HepG2 (cell line): ENCODE results near the gene FDXR. TPM values are rescaled to one million over a fixed set of nuclear protein-coding genes. Genes with fewer than 3 reads are reported as not detected.

Experiments
- FOXK1 ChIP-seq: sonication (generic); formaldehyde crosslinking; IDR thresholded peaks from 2 replicates; pipeline ENCODE4 v1.4.0; 2020; ENCODE audit warnings: low read depth, missing genetic modification reagents, borderline replicate concordance
- GLI4 ChIP-seq: sonication (generic); formaldehyde crosslinking; IDR thresholded peaks from 2 replicates; pipeline ENCODE4 v1.5.1; 2020; ENCODE audit warnings: missing genetic modification reagents, mild to moderate bottlenecking, moderate library complexity, borderline replicate concordance
- MAFG ChIP-seq: sonication (generic); formaldehyde crosslinking; IDR thresholded peaks from 2 replicates; pipeline ENCODE4 v1.5.1; 2020; ENCODE audit warnings: mild to moderate bottlenecking, missing genetic modification reagents
- PHF21A ChIP-seq: sonication (generic); formaldehyde crosslinking; IDR thresholded peaks from 2 replicates; pipeline ENCODE4 v1.5.0; 2020; ENCODE audit warnings: mild to moderate bottlenecking, missing genetic modification reagents
- RBM22 ChIP-seq: fragments of 200-400 bp; formaldehyde crosslinking; optimal IDR thresholded peaks from 2 replicates; pipeline ENCODE3; 2017; ENCODE audit warnings: mild to moderate bottlenecking, low read length, moderate library complexity
- SAFB2 ChIP-seq: sonication (generic); formaldehyde crosslinking; IDR thresholded peaks from 2 replicates; pipeline ENCODE4 v1.5.1; 2020; ENCODE audit warnings: missing genetic modification reagents, low read depth, mild to moderate bottlenecking, borderline replicate concordance
- ZFP41 ChIP-seq: sonication (generic); formaldehyde crosslinking; IDR thresholded peaks from 2 replicates; pipeline ENCODE4 v1.4.0; 2020; ENCODE audit warnings: mild to moderate bottlenecking, missing genetic modification reagents, borderline replicate concordance
- ZFP62 ChIP-seq: sonication (generic); formaldehyde crosslinking; IDR thresholded peaks from 2 replicates; pipeline ENCODE4 v1.4.0; 2020; ENCODE audit warnings: missing genetic modification reagents
- ZNF282 ChIP-seq: fragments of 450-650 bp; IDR thresholded peaks from 2 replicates; pipeline ENCODE4 v1.6.1; 2018; ENCODE audit not compliant: partially characterized antibody
- ZNF558 ChIP-seq: sonication (generic); formaldehyde crosslinking; IDR thresholded peaks from 2 replicates; pipeline ENCODE4 v1.9.0; 2022; ENCODE audit warnings: mild to moderate bottlenecking, missing genetic modification reagents, borderline replicate concordance
- ZNF703 ChIP-seq: sonication (generic); formaldehyde crosslinking; IDR thresholded peaks from 2 replicates; pipeline ENCODE4 v1.5.1; 2020; ENCODE audit warnings: missing genetic modification reagents, mild to moderate bottlenecking, moderate library complexity, borderline replicate concordance
- ZNF816 ChIP-seq: sonication (generic); formaldehyde crosslinking; IDR thresholded peaks from 2 replicates; pipeline ENCODE4 v1.8.0; 2022; ENCODE audit warnings: missing genetic modification reagents, mild to moderate bottlenecking, borderline replicate concordance
- polyA plus RNA-seq, 8 experiments: library from polyadenylated mRNA; depleted of rRNA in 3 of 8; stranded (reverse) in 7 of 8; unstranded in 1 of 8; fragments of >200 nt; fragmentation: Illumina TruSeq in 4 of 8; extraction: Trizol in 4 of 8; gene quantifications; 2 replicates each; pipeline versions ENCODE4 v1.2.1 to v1.2.3, GENCODE V29; 2011 to 2016; ENCODE audit warnings: low read depth in 4 of 8, missing spikeins in 1 of 8, mixed read lengths in 1 of 8; ENCODE audit not compliant: insufficient read depth in 1 of 8
- total RNA-seq, 5 experiments: library from RNA; depleted of rRNA; stranded (reverse); fragments of >200 nt; fragmentation: Illumina TruSeq; extraction: Trizol; gene quantifications; 2 replicates each; pipeline ENCODE4 v1.2.3, GENCODE V29; 2016; ENCODE audit warnings: low read depth in 1 of 5
- TF ChIP-seq, protein P1 (sequence below): sonication (generic); formaldehyde crosslinking; IDR thresholded peaks from 2 replicates; pipeline ENCODE4 v1.4.0; 2020; ENCODE audit warnings: missing genetic modification reagents
- TF ChIP-seq, protein P2 (sequence below): sonication (generic); formaldehyde crosslinking; IDR thresholded peaks from 2 replicates; pipeline ENCODE4 v1.5.0; 2020; ENCODE audit warnings: missing genetic modification reagents
- TF ChIP-seq, protein P3 (sequence below): sonication (generic); formaldehyde crosslinking; IDR thresholded peaks from 2 replicates; pipeline ENCODE4 v1.5.0; 2020; ENCODE audit warnings: mild to moderate bottlenecking, missing genetic modification reagents, borderline replicate concordance
- TF ChIP-seq, protein P4 (sequence below): sonication (generic); formaldehyde crosslinking; IDR thresholded peaks from 2 replicates; pipeline ENCODE4 v1.4.0; 2020; ENCODE audit warnings: missing genetic modification reagents, borderline replicate concordance

Gene FDXR
- total and polyA plus RNA-seq, 2 of the 13 experiments (the other 11 are each of a cell fraction or from before 2014, with no cell fraction given) = 23.4 to 116 TPM

DNA sequence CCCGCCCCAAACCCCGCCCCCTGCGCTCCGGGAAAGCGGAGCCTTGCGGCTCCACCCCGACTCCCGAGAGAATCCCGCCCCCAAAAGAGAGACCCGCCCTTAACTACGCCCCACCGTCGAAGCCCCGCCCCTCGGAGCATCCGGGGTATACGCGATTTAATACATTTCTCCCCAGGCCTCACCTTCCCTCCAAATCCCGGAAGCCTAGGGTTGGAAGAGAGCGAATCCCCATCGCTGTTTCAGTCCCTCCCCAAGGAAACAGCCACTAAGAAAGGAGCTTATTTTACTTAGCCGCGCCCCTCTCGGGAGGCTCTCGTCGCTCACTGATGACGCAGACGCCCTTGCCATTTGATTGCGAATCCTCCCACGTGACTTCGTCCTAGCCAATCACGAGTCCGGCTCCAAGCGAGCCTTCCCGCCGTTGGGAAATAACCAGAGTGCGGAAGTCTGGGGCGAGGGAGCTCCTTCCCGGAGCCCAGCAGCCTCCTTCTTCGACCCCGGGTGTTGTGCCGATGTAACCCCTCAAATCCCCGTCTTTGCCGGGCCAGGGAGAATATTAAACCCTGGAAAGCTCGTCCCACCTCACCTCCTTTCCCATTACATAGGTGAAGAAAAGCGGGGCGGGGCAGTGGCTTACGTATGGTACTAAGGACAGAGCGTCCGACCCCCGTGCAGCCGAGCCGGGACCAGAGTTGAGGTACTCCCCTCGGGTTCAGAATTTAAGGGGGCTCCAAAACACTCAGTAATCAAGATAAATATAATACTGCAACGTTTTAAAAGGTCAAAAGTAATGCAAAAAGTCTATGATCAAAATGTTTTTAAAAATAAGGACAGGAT, 461 bp upstream of the FDXR start (continued):
- TF ChIP-seq, protein P1, sequence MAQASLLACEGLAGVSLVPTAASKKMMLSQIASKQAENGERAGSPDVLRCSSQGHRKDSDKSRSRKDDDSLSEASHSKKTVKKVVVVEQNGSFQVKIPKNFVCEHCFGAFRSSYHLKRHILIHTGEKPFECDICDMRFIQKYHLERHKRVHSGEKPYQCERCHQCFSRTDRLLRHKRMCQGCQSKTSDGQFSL (CRISPR knock-in tag) = no peak
- TF ChIP-seq FOXK1 (CRISPR knock-in tag) = peak; percentile 96
- TF ChIP-seq, protein P2, sequence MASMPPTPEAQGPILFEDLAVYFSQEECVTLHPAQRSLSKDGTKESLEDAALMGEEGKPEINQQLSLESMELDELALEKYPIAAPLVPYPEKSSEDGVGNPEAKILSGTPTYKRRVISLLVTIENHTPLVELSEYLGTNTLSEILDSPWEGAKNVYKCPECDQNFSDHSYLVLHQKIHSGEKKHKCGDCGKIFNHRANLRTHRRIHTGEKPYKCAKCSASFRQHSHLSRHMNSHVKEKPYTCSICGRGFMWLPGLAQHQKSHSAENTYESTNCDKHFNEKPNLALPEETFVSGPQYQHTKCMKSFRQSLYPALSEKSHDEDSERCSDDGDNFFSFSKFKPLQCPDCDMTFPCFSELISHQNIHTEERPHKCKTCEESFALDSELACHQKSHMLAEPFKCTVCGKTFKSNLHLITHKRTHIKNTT = no peak
- TF ChIP-seq SAFB2 (CRISPR knock-in tag) = no peak
- TF ChIP-seq PHF21A (CRISPR knock-in tag) = peak; percentile 95
- TF ChIP-seq RBM22 = no peak
- TF ChIP-seq ZNF816 (CRISPR knock-in tag) = 0 out of 2 replicates have a peak, but pooled peaks have one; percentile 6
- TF ChIP-seq ZNF703 (CRISPR knock-in tag) = no peak
- TF ChIP-seq, protein P3, sequence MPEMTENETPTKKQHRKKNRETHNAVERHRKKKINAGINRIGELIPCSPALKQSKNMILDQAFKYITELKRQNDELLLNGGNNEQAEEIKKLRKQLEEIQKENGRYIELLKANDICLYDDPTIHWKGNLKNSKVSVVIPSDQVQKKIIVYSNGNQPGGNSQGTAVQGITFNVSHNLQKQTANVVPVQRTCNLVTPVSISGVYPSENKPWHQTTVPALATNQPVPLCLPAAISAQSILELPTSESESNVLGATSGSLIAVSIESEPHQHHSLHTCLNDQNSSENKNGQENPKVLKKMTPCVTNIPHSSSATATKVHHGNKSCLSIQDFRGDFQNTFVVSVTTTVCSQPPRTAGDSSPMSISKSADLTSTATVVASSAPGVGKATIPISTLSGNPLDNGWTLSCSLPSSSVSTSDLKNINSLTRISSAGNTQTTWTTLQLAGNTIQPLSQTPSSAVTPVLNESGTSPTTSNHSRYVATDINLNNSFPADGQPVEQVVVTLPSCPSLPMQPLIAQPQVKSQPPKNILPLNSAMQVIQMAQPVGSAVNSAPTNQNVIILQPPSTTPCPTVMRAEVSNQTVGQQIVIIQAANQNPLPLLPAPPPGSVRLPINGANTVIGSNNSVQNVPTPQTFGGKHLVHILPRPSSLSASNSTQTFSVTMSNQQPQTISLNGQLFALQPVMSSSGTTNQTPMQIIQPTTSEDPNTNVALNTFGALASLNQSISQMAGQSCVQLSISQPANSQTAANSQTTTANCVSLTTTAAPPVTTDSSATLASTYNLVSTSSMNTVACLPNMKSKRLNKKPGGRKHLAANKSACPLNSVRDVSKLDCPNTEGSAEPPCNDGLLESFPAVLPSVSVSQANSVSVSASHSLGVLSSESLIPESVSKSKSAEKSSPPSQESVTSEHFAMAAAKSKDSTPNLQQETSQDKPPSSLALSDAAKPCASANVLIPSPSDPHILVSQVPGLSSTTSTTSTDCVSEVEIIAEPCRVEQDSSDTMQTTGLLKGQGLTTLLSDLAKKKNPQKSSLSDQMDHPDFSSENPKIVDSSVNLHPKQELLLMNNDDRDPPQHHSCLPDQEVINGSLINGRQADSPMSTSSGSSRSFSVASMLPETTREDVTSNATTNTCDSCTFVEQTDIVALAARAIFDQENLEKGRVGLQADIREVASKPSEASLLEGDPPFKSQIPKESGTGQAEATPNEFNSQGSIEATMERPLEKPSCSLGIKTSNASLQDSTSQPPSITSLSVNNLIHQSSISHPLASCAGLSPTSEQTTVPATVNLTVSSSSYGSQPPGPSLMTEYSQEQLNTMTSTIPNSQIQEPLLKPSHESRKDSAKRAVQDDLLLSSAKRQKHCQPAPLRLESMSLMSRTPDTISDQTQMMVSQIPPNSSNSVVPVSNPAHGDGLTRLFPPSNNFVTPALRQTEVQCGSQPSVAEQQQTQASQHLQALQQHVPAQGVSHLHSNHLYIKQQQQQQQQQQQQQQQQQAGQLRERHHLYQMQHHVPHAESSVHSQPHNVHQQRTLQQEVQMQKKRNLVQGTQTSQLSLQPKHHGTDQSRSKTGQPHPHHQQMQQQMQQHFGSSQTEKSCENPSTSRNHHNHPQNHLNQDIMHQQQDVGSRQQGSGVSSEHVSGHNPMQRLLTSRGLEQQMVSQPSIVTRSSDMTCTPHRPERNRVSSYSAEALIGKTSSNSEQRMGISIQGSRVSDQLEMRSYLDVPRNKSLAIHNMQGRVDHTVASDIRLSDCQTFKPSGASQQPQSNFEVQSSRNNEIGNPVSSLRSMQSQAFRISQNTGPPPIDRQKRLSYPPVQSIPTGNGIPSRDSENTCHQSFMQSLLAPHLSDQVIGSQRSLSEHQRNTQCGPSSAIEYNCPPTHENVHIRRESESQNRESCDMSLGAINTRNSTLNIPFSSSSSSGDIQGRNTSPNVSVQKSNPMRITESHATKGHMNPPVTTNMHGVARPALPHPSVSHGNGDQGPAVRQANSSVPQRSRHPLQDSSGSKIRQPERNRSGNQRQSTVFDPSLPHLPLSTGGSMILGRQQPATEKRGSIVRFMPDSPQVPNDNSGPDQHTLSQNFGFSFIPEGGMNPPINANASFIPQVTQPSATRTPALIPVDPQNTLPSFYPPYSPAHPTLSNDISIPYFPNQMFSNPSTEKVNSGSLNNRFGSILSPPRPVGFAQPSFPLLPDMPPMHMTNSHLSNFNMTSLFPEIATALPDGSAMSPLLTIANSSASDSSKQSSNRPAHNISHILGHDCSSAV (CRISPR knock-in tag) = no peak
- no peak for TF ChIP-seq ZNF282
- no peak for TF ChIP-seq MAFG (CRISPR knock-in tag)
- peak; percentile 51; the same call in 1 of the 2 replicates for TF ChIP-seq ZNF558 (CRISPR knock-in tag)
- no peak for TF ChIP-seq ZFP41
- TF ChIP-seq GLI4 = no peak
- TF ChIP-seq, protein P4, sequence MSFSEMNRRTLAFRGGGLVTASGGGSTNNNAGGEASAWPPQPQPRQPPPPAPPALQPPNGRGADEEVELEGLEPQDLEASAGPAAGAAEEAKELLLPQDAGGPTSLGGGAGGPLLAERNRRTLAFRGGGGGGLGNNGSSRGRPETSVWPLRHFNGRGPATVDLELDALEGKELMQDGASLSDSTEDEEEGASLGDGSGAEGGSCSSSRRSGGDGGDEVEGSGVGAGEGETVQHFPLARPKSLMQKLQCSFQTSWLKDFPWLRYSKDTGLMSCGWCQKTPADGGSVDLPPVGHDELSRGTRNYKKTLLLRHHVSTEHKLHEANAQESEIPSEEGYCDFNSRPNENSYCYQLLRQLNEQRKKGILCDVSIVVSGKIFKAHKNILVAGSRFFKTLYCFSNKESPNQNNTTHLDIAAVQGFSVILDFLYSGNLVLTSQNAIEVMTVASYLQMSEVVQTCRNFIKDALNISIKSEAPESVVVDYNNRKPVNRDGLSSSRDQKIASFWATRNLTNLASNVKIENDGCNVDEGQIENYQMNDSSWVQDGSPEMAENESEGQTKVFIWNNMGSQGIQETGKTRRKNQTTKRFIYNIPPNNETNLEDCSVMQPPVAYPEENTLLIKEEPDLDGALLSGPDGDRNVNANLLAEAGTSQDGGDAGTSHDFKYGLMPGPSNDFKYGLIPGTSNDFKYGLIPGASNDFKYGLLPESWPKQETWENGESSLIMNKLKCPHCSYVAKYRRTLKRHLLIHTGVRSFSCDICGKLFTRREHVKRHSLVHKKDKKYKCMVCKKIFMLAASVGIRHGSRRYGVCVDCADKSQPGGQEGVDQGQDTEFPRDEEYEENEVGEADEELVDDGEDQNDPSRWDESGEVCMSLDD (CRISPR knock-in tag) = no peak
- no peak for TF ChIP-seq ZFP62 (CRISPR knock-in tag)
